ENCODE data around the gene SNRPB.

- TF ChIP-seq POLR2A (IDR thresholded peaks at IDR 0.05; ENCODE audit: low read length) = no peak
- TF ChIP-seq GATA1 (IDR thresholded peaks at IDR 0.05; ENCODE audit: low read depth, low read length) = no peak
These were observed 6.4 kb upstream of the SNRPB start for GRCh38 chr20:2476742-2477615.
